DOHH2 (cell line): ENCODE measurements around the gene STT3A.

ENCODE experiments used
- H3F3A ChIP-seq: fragments of 200-600 bp; sonication (generic), shearing (Covaris generic); 2 replicates; pipeline ENCODE4 v1.6.0; 2016; ENCODE audit warnings: antibody characterized with exemption, mild to moderate bottlenecking; ENCODE audit not compliant: control insufficient read depth, insufficient read depth
- H3K27ac ChIP-seq: fragments of 200-600 bp; sonication (generic); 2 replicates; pipeline ENCODE4 v1.5.1; 2014; ENCODE audit warnings: low read depth, mild to moderate bottlenecking, low read length, moderate library complexity
- H3K27me3 ChIP-seq: fragments of 200-600 bp; sonication (generic); 2 replicates; pipeline ENCODE4 v1.6.1; 2014; ENCODE audit warnings: mild to moderate bottlenecking, low read length, mixed read lengths; ENCODE audit not compliant: control insufficient read depth
- H3K36me3 ChIP-seq: fragments of 200-600 bp; sonication (generic); 2 replicates; pipeline ENCODE4 v1.6.1; 2014; ENCODE audit warnings: mild to moderate bottlenecking, low read length, moderate library complexity, mixed read lengths; ENCODE audit not compliant: control insufficient read depth
- H3K4me1 ChIP-seq: fragments of 200-600 bp; sonication (generic); 2 replicates; pipeline ENCODE4 v1.6.1; 2014; ENCODE audit warnings: mild to moderate bottlenecking, low read length, mixed read lengths; ENCODE audit not compliant: control insufficient read depth
- H3K4me2 ChIP-seq: fragments of 200-600 bp; sonication (generic); 2 replicates; pipeline ENCODE4 v1.6.0; 2014; ENCODE audit warnings: mild to moderate bottlenecking, low read length, moderate library complexity
- H3K4me3 ChIP-seq: fragments of 200-600 bp; sonication (generic); 2 replicates; pipeline ENCODE4 v1.5.1; 2014; ENCODE audit warnings: mild to moderate bottlenecking, low read length, mixed read lengths
- H3K79me2 ChIP-seq: fragments of 200-600 bp; sonication (generic); 2 replicates; pipeline ENCODE4 v1.6.1; 2014; ENCODE audit warnings: mild to moderate bottlenecking, low read length, mixed read lengths; ENCODE audit not compliant: control insufficient read depth
- H3K9me2 ChIP-seq: fragments of 200-600 bp; sonication (generic); replicated peaks from 2 replicates; pipeline ENCODE4 v1.6.1; 2014; ENCODE audit warnings: mild to moderate bottlenecking, low read length, mixed read lengths; ENCODE audit not compliant: control insufficient read depth
- H3K9me3 ChIP-seq: fragments of 200-600 bp; sonication (generic); 2 replicates; pipeline ENCODE4 v1.6.1; 2014; ENCODE audit warnings: antibody characterized with exemption, low read length, mixed read lengths; ENCODE audit not compliant: control insufficient read depth, insufficient read depth
- H4K20me1 ChIP-seq: fragments of 200-600 bp; sonication (generic); 2 replicates; pipeline ENCODE4 v1.6.0; 2014; ENCODE audit warnings: low read depth, mild to moderate bottlenecking, antibody characterized with exemption, low read length, moderate library complexity; ENCODE audit not compliant: control insufficient read depth, insufficient read depth
- EZH2phosphoT487 ChIP-seq: fragments of 200-600 bp; sonication (generic); IDR thresholded peaks from 2 replicates; pipeline ENCODE4 v1.6.1; 2017; ENCODE audit warnings: borderline replicate concordance, mild to moderate bottlenecking, antibody characterized with exemption, low read length, moderate library complexity, mixed read lengths
- TF ChIP-seq, protein P1 (sequence below): fragments of 200-600 bp; sonication (generic); IDR thresholded peaks from one replicate; pipeline ENCODE4 v1.5.1; 2014; ENCODE audit warnings: antibody characterized with exemption, mild to moderate bottlenecking, low read depth, low read length; ENCODE audit not compliant: poor library complexity, severe bottlenecking

Gene STT3A

GRCh38 chr11:125552927-125553326 lies 39.7 kb upstream of the STT3A start:
- H3K27me3 ChIP-seq: no peaks in the 10 kb centered on the region
- H3K4me1 ChIP-seq: no peaks in the 10 kb centered on the region
- no peak overlapping the region for H3K4me2 ChIP-seq
- TF ChIP-seq, protein P1, sequence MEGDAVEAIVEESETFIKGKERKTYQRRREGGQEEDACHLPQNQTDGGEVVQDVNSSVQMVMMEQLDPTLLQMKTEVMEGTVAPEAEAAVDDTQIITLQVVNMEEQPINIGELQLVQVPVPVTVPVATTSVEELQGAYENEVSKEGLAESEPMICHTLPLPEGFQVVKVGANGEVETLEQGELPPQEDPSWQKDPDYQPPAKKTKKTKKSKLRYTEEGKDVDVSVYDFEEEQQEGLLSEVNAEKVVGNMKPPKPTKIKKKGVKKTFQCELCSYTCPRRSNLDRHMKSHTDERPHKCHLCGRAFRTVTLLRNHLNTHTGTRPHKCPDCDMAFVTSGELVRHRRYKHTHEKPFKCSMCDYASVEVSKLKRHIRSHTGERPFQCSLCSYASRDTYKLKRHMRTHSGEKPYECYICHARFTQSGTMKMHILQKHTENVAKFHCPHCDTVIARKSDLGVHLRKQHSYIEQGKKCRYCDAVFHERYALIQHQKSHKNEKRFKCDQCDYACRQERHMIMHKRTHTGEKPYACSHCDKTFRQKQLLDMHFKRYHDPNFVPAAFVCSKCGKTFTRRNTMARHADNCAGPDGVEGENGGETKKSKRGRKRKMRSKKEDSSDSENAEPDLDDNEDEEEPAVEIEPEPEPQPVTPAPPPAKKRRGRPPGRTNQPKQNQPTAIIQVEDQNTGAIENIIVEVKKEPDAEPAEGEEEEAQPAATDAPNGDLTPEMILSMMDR: no peak
- no peak for TF ChIP-seq EZH2phosphoT487
- H4K20me1 ChIP-seq: no peaks in the 10 kb centered on the region
- no peak overlapping the region for H3K27ac ChIP-seq
- peaks cover 26% of the 10 kb centered on the region; the same call in 1 of the 2 replicates for H3K9me3 ChIP-seq
- no peaks in the 10 kb centered on the region for H3K79me2 ChIP-seq
- no peaks in the 10 kb centered on the region for H3K9me2 ChIP-seq
- no peaks in the 10 kb centered on the region for H3K36me3 ChIP-seq
- no peak overlapping the region for H3K4me3 ChIP-seq
- H3F3A ChIP-seq: no peaks in the 10 kb centered on the region

- Histone ChIP-seq H3K9me2 (no peaks in the 10 kb centered on the region), H3K4me1 (no peaks in the 10 kb centered on the region)
These were observed 39.3 kb upstream of the STT3A start for GRCh38 chr11:125553357-125553756.

DNA sequence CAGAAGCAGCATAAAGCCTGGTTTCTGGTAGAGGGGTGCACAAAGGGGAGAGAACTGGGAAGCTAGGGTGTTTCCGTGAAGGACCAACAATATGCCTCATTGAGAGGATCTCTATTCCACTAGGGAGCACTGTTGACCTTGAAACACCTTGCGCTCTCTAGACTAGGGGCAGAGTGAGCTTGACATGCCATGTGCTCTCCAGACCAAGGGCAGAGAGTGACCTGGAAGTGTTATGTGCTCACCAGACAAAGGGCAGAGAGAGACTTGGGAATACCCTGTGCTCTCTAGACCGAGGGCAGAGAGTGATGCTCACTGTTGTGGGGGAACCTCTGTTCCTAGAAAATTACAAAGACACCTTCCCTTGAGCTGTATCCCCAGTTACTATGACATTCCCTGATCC lies 38.6 kb upstream of the STT3A start:
- H4K20me1 ChIP-seq: no peaks in the 10 kb centered on the region
- H3K4me2 ChIP-seq: no peak overlapping the region
- H3K36me3 ChIP-seq: no peaks in the 10 kb centered on the region
- H3K27me3 ChIP-seq: no peaks in the 10 kb centered on the region
- no peak overlapping the region for H3K27ac ChIP-seq
- H3K9me3 ChIP-seq: peaks cover 26% of the 10 kb centered on the region; the same call in 1 of the 2 replicates
- no peaks in the 10 kb centered on the region for H3F3A ChIP-seq
- H3K4me3 ChIP-seq: no peak overlapping the region
- no peaks in the 10 kb centered on the region for H3K79me2 ChIP-seq
- no peaks in the 10 kb centered on the region for H3K4me1 ChIP-seq
- H3K9me2 ChIP-seq: no peaks in the 10 kb centered on the region
- TF ChIP-seq, protein P1: no peak
- no peak for TF ChIP-seq EZH2phosphoT487

More at GRCh38 chr11:125553357-125553756, 39.3 kb upstream of the STT3A start:
- Histone ChIP-seq H3K27me3 (no peaks in the 10 kb centered on the region), H3F3A (no peaks in the 10 kb centered on the region), H3K36me3 (no peaks in the 10 kb centered on the region), H3K79me2 (no peaks in the 10 kb centered on the region), H3K4me3 (no peak overlapping the region), H4K20me1 (no peaks in the 10 kb centered on the region), H3K9me3 (peaks cover 26% of the 10 kb centered on the region; the same call in 1 of the 2 replicates), H3K4me2 (no peak overlapping the region), H3K27ac (no peak overlapping the region)
- no peak for TF ChIP-seq EZH2phosphoT487

- H4K20me1 ChIP-seq: no peaks in the 10 kb centered on the region
- no peaks in the 10 kb centered on the region for H3K9me3 ChIP-seq
- no peaks in the 10 kb centered on the region for H3K36me3 ChIP-seq
- H3F3A ChIP-seq: no peaks in the 10 kb centered on the region
- H3K4me1 ChIP-seq: no peaks in the 10 kb centered on the region
- no peaks in the 10 kb centered on the region for H3K27me3 ChIP-seq
- no peak overlapping the region for H3K27ac ChIP-seq
- no peak overlapping the region for H3K4me2 ChIP-seq
- no peaks in the 10 kb centered on the region for H3K79me2 ChIP-seq
- TF ChIP-seq, protein P1: no peak
- no peak for TF ChIP-seq EZH2phosphoT487
- H3K9me2 ChIP-seq: no peaks in the 10 kb centered on the region
- H3K4me3 ChIP-seq: no peak overlapping the region
These were observed 32.8 kb upstream of the STT3A start for GRCh38 chr11:125559888-125560287.
